Mucosa of gallbladder (tissue), 1 donor: ENCODE results near the gene STRA8. TPM values are rescaled to one million over a fixed set of nuclear protein-coding genes. Genes with fewer than 3 reads are reported as not detected.

Source experiments
- DNase-seq: peaks from one replicate; pipeline ENCODE4 v3.0.0-alpha.2; 2020; ENCODE audit warnings: low spot score
- total RNA-seq: library from RNA; stranded (reverse); gene quantifications from one replicate; pipeline ENCODE4 v1.2.1, GENCODE V29; 2021
- donor health status: DM: no; HTN: no; CAD: no.

The STRA8 gene, protein sequence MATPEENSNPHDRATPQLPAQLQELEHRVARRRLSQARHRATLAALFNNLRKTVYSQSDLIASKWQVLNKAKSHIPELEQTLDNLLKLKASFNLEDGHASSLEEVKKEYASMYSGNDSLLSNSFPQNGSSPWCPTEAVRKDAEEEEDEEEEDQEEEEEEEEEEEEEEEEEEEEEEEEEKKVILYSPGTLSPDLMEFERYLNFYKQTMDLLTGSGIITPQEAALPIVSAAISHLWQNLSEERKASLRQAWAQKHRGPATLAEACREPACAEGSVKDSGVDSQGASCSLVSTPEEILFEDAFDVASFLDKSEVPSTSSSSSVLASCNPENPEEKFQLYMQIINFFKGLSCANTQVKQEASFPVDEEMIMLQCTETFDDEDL
- total RNA-seq = not detected

DNA sequence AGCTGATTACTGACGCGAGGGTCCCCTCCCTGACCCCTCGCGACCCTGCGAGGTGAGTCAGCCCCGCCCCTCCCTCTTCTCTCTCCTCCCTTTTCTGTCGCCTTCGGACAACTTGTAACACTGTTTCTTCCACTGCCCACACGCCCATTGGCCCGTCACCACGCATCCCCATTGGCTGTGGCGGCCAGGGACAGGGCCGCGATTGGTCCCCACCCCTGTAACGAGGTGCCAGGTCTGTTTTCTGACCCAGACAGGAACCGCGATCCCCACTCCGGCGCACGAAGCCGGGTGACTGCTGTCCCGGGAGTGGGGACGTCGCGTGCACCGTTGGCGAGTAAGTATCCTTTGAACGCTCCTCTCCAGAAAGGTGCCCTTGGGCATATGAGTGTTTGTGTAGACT lies at the start of gene STRA8:
Gene STRA8, plus strand, starts transcription at position 269 of the 400 bp plus-strand sequence. CDS start 6,687 bp downstream, outside the sequence.
- no peak for DNase-seq

DNA sequence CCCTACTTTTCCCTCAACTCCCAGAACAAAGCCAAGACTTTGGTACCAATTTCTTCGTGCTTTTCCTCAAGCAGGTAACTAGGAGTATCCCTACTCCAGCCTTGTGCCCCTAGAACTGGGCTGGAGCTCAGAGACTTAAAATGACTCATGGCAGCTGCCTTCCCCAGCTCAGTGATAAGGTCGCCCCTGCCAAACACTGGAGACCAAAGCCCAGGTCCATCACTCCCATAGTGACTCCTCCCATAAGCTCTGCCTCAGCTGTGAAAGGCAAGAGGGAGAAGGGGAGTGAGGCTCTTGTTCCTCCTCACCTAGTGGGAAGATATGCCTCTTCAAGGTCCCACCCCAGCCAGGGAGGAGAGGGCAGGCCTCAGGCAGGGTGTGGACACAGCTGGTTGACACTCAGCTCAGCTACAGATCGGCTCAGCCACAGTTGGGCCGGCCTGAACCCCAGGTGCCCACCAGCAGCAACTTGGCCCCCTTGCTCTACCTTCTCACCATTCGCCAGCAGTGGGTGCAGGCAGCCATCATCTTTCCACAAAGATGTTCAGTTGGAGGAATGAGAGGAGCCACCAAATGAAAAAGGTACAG lies 49.3 kb upstream of the STRA8 start:
- no peak for DNase-seq

DNA sequence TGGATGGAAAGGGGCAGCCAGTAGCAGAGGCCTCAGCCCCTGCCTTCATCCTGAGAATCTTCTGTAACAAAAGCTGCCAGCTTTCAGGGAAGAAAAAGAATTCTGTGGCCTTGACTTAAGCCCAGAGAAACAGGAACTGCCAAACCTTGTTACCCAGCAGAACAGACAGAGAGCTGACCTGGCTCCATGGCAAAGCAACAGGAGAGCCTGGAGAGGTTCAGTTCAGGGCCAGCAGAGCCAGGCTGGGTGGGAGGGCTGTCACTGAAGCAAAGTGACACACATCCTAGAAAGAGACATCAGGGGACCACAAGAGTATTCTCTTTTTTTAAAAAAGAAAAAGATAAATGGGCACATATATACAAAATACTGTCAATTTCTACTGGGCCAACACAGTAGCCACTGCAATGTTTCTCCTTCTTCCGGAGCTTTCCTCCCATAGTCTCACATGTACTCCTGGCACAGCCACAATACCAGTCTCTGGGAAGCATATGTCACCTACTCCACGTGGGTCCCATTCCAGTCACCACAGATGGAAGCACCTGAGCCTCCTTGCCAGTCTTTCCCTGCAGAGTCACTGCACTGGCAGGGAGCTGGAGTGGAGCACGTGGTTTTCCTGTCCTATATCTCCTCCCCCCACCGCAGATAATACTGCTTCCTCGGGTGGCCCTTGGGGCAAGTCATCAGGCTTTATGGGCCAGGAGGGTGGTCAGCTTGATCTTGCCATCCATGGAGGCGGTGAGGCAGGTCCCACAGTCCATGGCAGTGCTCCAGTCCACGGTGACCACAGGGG lies 48.0 kb upstream of the STRA8 start:
- DNase-seq = no peak

DNA sequence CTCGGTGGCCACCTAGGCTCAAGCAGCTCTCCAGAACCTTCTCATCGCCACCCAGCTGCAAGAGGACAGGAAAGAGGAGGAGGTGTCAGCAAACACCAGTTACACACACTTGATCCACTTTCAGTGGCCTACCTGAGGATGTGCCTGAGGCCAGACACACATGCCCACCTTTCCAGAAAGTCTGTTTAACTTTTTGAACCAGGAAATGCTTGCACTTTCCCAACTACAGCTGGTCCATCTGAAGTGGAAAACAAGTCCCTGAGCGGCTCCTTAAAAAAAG lies 47.4 kb upstream of the STRA8 start:
- no peak for DNase-seq

DNA sequence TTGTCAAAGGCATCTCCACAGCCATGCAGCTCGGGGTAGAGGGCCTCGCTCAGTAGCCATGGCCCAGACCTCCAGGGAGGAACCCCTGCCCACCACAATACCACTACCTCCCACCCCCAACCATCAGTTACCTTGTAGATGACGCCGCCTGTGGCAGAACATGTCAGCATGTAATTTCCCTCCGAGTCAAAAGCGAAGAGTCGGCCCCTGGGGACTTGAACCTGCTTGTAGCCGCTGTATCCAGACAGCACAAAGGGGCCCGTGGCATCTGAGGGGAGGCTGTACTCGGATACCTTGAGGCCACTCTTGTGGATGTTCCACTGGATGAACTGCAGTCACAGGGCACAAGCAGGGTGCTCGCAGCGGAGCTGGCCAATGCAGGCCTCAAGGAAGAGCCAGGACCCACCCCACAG lies 46.8 kb upstream of the STRA8 start:
- DNase-seq = no peak

DNA sequence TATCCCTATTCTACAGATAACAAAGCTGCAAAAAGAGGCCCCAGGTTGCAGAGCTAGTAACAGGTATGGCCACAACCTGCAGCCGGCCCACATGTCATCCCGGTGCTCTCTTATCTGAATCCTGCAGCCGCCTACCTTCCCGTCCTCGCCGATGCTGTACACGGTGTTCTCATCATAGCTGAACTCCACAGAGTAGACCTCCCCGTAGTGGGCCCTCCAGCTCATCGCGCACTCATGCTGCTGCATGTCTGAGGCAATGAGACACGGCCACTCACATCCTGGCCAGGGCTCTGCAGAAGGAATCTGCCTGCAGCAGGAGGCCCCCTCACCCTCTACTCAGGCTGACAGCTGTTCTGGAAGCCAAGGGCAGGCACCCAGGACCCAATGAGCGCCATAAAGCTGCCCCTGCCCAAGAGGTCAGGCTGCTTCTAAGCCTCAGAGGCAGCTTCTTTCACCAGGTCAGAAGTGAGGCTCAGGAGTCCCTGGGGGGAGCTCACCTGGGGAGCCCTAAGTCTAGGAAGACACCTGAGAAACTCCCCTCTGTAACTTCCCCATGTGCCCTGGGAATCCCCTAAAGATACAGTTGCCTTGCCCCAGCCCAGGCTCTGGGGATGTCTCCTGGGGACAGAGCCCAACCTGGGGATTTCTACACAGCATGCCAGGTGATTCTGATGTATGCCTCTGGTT lies 45.2 kb upstream of the STRA8 start:
- DNase-seq = no peak

DNA sequence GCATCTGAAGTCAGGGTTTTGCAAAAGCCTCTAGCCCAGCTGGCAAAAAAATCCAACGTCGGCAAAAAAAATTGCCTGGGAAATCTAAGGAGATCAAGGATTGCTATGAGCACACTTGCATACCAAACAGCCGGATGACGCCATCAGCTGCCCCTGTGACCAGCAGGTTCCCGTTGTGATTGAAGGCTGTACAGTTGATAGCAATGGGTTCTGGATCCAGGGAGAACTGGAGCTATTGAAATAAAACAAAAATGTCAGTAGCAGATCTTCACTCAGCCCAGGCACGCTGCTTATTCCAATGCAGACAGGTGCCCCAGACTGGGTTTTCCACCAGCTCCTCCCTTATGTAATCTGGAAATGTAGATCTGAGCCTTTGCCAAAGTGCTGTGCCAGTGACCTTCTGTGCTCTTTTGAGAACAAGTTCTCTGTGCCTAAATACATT lies 44.4 kb upstream of the STRA8 start:
- no peak for DNase-seq

DNA sequence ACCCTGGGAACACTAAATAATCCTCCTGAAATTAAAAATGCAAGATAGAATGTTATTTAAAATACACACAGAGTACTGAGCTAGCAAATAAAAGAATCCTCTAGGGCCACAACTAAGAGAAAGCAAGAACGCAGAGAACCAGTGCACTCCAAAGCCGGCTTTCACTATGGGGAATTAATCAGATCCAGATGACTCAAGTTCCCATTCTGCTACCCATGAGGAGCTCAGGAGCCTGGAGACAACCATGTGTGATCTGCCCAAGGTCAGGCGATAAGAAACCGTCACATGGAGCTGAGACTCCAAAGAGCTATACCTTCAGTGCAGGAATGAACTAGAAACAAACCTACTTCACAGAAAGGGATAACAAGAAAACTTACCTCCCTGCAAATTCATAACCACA lies 43.7 kb upstream of the STRA8 start:
- no peak for DNase-seq

DNA sequence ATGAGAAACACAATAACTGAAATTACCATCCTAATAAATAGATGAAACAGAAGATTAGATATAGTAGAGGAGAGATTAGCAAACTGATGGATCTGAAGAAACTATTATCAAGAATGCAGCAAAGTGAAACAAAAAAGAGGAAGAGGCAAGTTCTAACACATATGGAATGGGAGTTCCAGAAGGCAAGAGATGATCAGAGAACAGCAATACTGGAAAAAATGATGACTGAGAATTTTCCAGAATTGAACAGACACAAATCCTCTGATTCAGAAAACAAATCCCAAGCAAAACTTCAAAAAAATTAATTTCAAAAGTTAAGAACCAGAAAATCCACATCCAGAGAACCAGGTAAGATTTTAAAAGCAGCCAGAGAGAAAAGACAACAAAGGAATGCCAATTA lies 42.9 kb upstream of the STRA8 start:
- DNase-seq = no peak

DNA sequence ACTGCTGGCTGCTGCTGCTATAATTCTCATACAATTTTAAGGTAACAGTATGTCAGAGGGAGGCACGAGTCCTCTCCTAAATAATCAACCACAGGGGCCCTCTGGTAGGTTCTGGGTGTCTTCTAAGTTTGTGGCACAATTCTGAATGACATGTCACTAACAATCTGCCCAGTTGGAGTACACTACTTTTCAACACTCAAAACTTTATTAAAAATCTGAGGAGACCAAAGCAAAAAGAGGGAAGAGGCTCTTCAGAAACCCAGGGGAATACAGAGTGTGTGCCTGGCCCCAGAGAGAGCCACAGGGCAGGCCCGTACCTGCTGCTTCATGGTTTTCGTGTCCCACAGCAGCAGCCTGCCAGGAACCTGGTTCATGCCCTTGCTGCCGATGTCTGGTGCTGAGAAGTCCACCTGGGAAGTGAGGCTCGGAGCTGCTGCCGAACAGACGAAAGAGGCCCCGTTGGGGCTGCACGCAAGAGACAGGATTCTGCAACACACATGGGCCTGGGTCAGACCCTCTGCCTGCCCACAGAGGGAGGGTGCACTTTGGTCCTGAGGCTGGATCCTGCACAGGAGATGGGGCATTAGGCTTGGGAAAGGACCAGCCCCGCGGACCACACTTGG lies 40.6 kb upstream of the STRA8 start:
- DNase-seq = no peak

DNA sequence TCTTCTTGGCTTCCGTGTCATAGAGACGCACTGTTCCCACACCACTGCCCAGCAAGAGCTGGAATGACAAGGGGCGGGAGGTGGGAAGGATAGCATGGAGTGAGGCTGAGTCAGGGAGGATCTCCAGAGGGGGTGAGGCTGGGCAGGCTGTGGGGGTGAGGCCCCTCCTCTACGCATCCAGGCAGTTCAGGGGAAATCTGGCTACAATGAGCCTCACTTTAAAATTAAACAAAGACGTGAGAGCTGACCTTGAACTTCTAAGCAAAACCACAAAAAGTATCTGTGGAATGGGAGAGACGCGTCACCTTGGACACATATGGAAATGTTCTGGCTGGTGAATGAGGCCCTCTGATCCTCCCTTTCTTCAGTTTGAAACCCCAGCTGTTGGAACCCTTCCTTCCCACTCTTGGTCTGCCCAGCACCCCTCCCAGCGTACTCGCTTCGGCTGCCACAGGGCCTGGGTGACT lies 40.0 kb upstream of the STRA8 start:
- DNase-seq = no peak

DNA sequence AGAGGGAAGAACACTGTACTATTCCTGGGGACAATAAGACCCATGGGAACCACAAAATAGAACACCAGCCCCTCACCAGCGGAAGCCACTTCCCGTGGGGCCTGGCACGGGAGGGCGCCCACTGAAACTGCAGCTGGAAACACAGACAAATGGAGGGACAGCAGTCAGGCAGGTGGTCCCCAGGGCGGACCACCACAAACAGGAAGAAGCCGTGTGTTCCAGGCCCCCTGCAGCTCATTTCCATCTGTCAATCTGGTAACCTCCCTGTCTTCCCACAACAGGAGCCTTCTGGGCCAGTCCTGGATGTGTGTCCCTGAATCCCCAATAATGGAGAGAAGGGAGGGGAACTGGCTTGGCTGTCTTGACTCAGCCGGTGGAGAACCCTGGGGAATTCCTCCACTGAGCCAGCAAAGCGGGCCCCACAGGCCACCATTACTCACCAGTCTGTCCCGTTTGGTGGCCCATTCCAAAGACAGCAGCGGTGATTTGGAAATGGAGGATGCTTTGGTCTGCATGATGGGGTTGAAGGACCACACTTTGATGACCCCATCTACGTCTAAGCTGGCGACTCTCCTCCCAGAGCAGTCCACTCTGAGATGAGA lies 39.0 kb upstream of the STRA8 start:
- DNase-seq = no peak

DNA sequence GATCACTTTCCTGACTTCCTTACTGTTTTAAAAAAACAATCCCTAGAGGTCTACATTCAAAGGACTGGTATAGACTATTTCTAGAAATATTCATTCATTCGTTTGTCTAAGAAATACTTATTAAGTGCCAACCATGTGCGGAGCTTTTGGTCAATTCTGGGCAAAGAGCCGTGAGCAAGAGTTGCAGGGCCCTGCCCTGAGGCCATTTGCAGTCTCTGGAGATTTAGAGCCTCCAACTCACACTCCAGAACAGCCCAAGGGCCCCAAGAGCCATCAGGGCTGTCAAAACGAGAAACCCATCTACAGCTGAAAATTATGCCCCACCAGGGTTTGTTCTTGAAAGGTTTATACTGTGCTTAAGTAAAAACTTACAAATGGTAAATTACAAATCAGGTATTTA lies 38.5 kb upstream of the STRA8 start:
- DNase-seq = no peak

DNA sequence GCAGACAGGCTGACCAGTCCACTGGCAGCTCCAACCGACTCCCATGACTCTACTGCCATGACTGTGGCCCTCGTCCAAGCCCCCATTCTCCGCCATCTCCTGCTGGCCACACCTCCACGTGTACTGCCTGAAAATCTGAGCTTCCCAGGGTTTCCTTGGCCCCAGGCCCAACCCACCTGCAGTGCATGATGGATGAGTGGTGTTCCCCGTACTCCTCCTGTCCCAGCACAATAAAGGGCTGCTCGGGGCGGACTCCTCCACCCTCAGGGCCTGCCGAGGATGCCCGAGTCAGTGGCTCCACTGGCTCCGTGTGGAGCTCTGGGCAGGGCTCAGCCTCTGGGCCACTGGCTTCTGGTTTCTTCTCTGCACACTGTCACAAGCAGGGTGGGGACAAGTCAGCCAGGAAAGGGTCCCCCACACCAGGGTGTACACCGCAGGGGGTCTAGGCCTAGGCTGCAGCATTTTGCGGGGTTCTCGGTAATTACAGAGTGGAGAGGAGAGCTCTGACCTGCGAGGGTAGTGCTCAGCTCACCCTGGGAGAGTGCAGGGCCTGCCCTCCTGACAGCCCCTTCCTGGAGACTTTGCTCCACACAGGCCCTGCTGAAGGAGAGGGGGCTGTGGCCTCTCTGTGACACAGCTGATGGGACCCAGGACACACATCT lies 37.5 kb upstream of the STRA8 start:
- no peak for DNase-seq

DNA sequence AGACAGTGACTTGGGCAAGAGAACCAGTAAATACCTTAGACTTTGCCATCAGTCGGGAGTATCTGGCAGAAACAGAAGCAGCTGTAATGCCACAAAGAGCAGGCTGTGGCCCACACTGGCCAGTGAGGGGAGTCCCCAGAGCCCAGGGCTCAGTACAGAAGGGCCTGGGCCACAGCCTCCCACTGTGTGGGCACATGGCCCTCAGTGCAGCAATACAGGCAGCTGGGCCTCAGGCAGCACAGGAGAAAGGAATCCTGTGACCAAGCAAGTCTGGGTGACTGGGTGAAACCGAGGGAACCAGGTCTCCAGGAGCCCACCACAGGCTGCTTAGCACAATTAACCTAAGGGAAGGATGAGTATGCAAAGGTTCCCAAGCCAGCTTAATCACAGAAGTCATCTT lies 36.3 kb upstream of the STRA8 start:
- no peak for DNase-seq

DNA sequence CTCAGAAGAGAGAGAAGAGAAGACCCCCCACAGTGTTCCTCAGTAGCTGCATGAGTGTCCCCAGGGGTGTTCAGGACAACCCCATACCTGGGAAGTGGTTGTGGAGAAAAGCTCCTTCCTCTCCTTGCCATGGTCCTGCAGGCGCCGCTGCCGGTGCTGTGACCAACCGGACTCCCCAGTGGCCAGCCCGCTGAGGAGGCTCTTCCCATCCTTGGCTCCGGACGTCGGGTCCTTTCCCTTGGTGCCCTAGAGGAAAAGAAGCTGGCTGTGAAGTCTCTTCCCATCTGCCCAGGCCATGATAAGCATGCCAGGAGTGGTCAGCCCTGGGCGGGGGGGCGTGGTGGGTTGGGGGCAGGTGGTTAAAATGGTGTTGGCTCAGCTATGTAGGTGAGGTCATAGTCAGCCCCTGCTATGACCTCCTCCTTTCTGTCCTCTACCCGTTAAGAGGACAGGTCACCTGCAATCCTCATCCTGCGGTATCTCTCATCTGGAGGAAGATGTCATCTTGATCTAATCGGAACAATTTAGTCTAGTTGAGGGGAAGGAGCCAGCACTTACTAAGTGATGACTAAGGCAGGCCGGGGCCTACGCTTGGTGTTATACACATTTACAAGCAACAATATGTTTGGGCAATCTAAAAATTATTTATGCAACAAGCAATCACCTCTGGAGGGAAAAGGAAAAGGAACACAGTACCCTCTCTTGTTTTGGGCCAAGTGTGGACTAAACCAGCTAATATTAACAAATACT lies 35.6 kb upstream of the STRA8 start:
- DNase-seq = no peak

DNA sequence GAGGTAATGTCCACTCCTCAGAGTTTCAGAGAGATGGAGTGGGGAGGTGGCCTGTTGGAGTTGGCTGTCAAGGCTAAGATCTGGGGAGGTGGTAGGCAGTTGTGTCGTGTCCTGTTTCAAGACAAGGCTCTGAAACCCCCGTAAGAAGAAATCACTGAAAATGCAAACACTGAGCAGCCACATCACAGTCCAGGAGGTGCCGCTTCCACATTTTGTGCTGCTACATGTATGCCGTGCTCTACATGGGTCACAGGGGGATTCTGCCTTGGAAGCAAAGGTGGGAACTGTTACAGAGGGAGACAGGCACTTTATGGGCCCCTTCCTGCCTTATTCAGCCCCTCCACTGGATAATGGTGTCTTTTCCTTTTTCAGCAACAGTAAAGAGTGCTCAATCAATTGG lies 34.2 kb upstream of the STRA8 start:
- no peak for DNase-seq

DNA sequence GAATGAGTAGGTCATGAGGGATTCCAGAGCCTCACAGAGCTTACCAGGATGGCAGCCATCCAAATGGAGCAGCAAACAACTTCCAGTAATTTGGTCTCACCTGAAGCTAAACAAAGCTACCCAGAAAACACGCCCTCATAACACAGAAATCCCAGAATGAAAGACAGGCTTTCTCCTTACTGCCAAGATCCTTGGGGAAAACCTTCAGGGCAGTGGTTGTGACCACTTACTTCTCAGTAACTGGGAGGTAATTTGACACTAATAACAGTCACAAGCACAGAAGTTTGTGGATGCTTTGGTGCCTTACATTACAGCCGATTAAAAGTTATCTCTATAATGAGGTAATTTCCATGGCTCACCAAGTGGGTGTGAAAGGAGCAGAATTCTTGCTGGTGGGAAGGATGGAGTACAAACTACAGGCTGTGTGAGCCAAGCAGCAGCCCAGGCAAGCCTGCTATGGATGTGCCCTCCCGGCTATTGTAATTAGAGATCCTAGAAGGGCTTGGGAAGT lies 32.8 kb upstream of the STRA8 start:
- no peak for DNase-seq

DNA sequence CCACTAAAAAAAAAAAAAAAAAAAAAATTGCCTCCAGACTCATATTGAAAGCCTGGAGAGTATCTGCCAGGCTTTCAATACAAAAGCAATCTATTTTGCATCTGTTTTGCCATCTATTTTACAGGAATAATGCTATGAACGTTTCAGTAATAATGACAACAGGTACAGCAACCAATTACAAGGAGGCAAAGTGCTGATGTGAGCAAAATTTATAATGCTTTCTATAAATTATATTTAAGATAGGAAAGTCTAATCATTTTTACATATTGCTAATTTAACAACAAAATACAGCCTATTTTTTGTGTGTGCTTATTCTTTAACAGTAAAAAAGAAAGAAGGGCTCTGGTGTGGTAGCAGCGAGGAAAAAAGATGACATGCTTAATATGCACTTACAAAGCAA lies 32.3 kb upstream of the STRA8 start:
- no peak for DNase-seq

DNA sequence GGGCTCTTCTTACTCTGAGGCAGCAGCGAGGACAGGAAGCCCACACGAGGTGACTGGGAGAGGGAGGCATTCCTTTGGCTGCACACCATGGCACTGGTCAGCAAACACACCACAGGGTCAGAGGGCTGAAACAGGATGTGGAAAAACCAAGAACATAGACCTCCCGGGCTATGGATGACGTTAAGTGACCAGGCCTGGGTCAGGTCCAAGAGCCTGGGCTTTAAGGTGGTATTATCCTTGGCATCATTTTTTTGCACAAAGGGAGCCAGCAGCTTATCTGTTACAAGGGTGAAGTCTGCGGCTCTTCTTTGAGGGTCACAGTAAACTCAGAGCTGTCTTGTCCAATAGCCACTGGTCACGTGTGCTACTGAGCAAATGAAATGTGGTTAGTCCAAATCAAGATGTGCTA lies 29.3 kb upstream of the STRA8 start:
- DNase-seq = no peak
